Pons (tissue), 1 donor: ENCODE results near the gene HEXD.
"Not testable (repeated sequence)": the region's sequence is repeated elsewhere in the genome, so short reads cannot be mapped to it uniquely, and the experiment has no call there.

Experiments
- DNase-seq: peaks from one replicate; pipeline ENCODE4 v3.0.0-alpha.2; 2016; ENCODE audit warnings: low spot score

Gene HEXD

GRCh38 chr17:82382220-82382932 lies 35.8 kb upstream of the HEXD start:
- DNase-seq, result not testable (repeated sequence)

- DNase-seq, result no peak
Observed at GRCh38 chr17:82382933-82383255, 35.3 kb upstream of the HEXD start.

DNA sequence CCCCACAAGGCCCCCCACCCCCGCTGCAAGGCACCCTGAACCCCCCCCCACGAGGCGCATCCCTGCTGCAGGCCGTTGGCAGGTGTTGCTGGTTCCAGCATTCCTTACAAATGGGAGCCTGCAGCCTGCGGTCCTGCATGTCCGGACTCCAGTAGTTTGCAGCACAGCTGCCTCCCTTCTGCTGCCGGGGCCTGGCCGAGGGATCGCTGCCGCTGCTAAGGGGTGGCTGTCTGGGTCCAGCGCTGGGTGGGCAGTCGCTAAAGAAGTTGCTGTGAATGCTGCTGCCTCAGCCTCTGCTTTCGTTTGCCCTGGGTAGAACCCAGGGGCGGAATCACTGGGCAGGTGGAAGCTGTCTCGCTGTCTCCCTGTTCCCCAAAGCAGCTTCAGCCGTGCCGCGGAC lies 34.7 kb upstream of the HEXD start:
- DNase-seq, result no peak

- DNase-seq, result no peak
Observed at GRCh38 chr17:82384051-82384729, 34.0 kb upstream of the HEXD start.

DNA sequence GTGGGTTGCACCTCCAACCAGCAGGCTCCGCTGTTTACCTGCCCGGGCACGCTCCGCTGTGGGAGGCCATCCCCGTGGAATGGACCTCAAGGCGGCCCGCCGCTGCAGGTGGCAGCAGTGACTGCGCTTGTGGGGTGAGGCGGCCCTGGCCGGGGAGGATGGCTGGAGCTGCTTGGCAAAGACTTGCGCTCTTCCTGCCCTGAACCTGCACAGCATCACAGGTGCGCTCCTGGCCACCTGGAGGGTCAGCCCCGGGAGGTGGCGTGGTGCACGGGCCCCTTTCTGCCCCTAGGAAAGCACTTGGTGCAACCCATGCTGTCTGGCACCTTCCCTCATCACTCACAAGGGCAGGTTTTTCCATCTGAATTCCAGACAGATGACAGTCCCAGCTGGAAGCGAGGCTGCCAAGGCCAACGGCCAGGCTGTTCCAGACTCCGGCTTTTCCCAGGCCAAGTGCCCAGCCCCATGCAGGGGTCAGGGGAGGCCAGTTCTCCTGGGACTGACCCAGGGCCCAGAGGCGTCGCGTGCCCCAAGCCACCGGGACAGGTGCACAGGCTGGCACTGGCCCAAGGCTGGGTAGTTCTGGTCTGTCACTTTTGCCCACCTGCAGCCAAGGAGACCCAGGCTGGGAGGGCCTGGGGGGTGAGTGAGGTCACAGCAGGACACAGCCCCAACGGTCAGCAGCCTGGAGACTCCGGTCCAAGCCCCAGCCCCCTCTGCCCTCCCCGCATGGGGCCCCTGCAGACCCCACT lies 33.2 kb upstream of the HEXD start:
- DNase-seq, result no peak

GRCh38 chr17:82385559-82386254 lies 32.4 kb upstream of the HEXD start:
- no peak for DNase-seq

DNA sequence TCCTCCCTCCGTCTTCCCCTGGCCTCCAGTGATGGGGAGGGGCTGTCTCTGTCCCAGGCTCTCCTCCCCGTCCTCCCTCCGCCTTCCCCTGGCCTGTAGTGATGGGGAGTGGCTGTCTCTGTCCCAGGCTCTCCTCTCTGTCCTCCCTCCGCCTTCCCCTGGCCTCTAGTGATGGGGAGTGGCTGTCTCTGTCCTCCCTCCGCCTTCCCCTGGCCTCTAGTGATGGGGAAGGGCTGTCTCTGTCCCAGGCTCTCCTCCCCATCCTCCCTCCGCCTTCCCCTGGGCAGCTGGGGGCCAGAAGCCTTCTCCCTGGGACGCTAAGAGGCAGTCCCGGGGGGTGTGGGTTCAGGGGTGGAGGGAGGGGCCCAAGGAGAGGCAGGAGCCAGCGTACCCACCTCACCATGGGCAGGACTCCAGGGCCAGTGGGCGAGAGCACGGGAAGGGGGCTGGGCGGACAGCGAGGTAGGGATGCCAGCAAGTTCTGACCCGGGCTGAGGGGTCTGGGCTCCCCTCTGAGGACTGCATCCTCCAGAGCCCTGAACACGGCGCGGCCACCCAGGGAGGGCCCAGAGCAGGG lies 31.8 kb upstream of the HEXD start:
- DNase-seq, result no peak

- DNase-seq, result no peak
Observed at GRCh38 chr17:82386881-82387704, 31.1 kb upstream of the HEXD start.

DNA sequence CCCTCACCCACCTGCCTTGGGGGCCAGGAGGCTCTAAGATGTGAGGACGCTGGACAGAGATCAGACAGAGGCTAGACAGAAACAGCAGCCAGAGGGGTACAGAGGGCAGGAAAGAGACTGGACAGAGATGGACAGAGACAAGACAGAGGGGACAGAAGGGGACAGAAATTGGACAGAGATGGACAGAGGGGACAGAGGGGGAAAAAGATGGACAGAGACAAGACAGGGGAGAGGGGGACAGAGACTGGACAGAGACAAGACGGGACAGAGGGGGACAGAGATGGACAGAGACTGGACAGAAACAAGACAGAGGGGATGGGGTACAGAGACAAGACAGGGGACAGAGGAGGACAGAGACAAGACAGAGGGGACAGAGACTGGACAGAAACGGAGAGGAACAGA lies 30.4 kb upstream of the HEXD start:
- DNase-seq, result no peak

- no peak for DNase-seq
Observed at GRCh38 chr17:82388223-82388921, 29.8 kb upstream of the HEXD start.

DNA sequence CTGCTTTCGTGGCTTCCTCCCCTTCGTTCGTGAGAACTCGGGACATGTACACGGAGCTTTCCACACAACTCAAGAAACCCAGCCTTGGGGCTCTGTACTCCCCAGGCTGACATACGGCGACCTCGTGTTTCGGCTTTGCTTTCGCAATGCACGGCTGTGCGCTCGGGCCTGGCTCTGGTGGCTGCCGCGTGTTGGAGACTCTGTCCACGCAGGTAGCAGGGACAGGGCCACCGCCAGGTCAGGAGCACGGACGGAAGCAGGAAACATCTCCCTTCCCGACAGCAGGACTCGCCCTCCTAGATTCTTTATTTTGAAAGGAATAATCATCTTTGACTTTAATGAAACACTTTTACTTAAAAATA lies 29.2 kb upstream of the HEXD start:
- DNase-seq, result no peak

GRCh38 chr17:82389379-82389778 lies 28.8 kb upstream of the HEXD start:
- DNase-seq, result no peak

GRCh38 chr17:82390015-82390859 lies 27.9 kb upstream of the HEXD start:
- no peak for DNase-seq

DNA sequence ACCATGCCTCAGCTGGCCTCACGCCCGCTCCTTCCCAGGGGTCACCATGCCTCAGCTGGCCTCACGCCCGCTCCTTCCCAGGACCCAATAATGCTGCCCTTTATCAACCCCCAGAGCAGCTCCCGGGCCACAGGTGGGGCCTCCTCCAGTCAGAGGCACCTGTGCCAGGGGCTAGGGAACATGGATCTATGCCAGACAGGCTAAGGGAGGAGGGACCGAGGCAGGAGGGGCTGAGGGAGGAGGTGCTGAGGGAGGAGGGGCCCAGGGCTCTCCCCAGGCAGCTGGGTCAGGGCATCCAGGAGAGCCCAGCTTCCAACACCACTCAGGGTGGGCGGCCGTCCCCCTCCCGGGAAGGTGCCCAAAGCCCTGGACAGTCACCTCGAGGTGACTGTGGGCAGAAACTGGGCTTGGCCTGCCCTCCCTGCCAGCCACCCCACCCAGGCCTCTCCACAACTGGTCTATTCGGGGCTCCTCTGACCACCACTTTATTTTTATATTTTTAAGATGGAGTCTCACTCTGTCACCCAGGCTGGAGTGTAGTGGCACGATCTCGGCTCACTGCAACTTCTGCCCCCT lies 27.2 kb upstream of the HEXD start:
- no peak for DNase-seq

DNA sequence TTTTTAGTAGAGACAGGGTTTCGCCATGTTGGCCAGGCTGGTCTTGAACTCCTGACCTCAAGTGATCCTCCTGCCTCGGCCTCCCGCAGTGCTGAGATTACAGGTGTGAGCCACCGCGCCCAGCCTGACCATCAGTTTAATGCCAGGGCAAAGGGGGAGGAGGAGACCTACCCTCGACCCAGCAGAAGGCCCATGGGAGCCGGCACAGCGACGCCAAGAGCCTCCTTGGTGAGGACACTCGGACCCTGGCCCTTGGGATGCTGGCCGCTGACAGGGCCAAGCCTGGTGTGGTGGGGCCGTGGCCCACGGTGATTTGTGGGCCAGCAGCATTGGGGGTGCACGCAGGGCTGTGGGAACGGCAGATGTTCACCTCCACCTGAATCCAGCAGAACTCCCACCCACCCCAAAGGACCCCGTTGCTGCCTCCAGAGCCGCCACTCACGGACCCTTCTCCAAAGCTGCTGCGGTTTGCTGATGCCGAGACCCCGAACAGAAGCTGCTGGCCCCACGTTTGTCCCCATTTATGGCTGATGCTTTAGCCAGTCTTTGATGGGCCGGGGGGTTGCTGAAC lies 26.6 kb upstream of the HEXD start:
- no peak for DNase-seq

DNA sequence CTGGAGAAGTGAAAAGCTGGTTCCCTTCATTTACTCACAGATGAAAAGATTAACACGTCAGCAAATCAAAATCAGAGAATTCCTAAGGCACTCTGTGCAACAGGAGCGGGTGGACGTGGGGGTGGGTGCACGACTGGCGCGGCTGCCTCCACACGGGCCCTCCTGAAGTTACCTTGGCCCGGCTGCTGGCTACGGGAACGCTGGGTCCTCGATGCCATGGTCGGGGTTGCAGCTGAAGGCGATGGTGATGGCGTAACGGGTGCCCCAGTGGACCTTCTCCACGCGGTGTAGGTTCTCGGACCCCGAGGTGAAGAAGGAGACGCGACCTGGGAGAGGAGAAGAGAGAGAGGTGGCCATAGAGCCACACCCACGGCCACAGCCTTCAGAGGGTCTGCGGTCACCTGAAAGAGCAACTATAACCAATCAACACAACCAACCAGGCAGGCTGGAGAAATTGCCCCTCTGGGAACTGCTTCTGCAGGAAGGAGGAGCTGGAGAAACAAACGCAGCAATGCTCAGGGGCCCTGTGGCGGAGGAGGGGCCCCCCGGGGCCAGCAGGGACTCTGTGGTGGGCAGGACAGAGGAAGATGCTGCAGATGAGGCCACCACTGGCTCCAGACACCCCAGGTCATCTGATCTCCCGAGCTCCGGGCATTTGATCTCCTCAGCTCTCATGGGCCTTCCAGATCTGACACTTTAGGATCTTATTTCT lies 25.8 kb upstream of the HEXD start:
- DNase-seq, result no peak

DNA sequence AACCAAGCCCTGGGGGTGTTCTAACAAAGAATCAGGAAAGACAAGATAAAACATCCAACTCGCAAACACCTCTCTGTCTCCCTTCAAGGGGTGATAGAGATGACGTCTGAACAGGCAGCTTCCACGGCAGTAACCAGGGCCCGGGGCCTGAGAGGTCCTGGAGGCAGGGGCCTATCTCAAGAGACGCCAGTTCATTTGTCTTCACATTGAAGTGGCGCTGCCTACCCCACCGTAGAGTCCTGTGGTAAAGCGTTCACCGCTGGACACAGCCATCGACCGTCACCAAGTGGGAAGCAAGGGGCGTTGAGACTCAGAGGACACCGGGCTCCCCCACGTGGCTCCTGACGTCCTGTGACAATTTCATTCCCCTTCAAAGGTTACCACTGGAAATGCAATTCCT lies 25.2 kb upstream of the HEXD start:
- no peak for DNase-seq

- DNase-seq, result no peak
Observed at GRCh38 chr17:82394278-82394677, 23.9 kb upstream of the HEXD start.
